NT2/D1 (cell line): ENCODE measurements around the gene ARHGEF26.

Experiments
- SUZ12 ChIP-seq: IDR thresholded peaks from 2 replicates; pipeline ENCODE4 v1.6.1; 2011; ENCODE audit not compliant: insufficient read length, insufficient read depth; ENCODE audit errors: extremely low read depth
- YY1 ChIP-seq: IDR thresholded peaks from 2 replicates; pipeline ENCODE4 v1.6.1; 2011; ENCODE audit not compliant: insufficient read length, insufficient read depth
- ZNF274 ChIP-seq: IDR thresholded peaks from 2 replicates; pipeline ENCODE4 v1.6.1; 2011; ENCODE audit warnings: mild to moderate bottlenecking, low read depth, low read length

DNA sequence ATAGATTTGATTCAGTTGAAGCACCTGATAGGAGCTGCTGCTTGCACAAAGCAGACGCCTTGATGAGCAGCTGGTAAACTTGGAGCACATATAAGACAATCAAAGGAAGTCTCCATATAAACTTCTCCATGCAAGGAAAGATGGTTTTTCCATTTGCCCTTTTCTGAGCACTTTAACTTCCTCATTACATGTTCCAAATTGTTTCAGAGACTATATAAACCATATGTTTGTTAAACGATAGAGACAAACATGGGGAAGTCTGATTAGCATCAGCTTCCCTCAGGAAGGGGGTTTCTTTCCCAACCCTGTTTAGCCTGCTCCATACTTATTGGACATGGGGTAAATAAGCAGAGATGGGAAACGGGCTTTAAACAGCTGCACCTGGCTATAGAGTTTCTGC is 115.1 kb downstream of the ARHGEF26 start:
- TF ChIP-seq SUZ12 (no peak), YY1 (no peak), ZNF274 (no peak)
